HCT116 (cell line): ENCODE results near the gene ITPR1. TPM values are rescaled to one million over a fixed set of nuclear protein-coding genes. Genes with fewer than 3 reads are reported as not detected.

Source experiments
- ATAC-seq: fragments of 200-7000 bp; cut with Tn5 transposase; 2 replicates; pipeline ENCODE4 v1.9.1; 2020; ENCODE audit warnings: mild to moderate bottlenecking, moderate library complexity
- BruUV-seq: library from RNA; stranded (reverse); fragments of 400-500 nt; replicated peaks from 2 replicates; lab custom pipeline; 2021; lab: Mats Ljungman, UMichigan
- CTCF ChIA-PET: fragments of 300-600 bp; sonication (Branson Sonifier 250); formaldehyde crosslinking; loops from one replicate; lab custom pipeline; 2021; ENCODE audit warnings: antibody characterized with exemption; lab: Charles Lee
- POLR2A ChIA-PET: fragments of 300-600, 350-600 bp; sonication (Branson Sonifier 250); formaldehyde crosslinking; loops from one replicate; lab custom pipeline; 2021; ENCODE audit warnings: antibody characterized with exemption; lab: Charles Lee
- RAD21 ChIA-PET, 2 experiments: fragments of 300-600 bp; sonication (Branson Sonifier 250); formaldehyde crosslinking; loops; one replicate each; lab custom pipeline; 2023; ENCODE audit warnings: low total read pairs in 2 of 2; ENCODE audit not compliant: uncharacterized antibody in 2 of 2, unreplicated experiment in 2 of 2, low non-redundant PET in 1 of 2; lab: Charles Lee
- DNase-seq: peaks from one replicate; pipeline ENCODE4 v3.0.0-alpha.2; 2010; ENCODE audit warnings: low read depth, low spot score
- H2AFZ ChIP-seq: fragments of 200-600 bp; shearing (Covaris generic), sonication (generic); 2 replicates; pipeline ENCODE4 v1.6.1; 2017; ENCODE audit warnings: low read depth, mixed run types, mixed read lengths, antibody characterized with exemption, low read length; ENCODE audit not compliant: poor library complexity, severe bottlenecking
- H3K27ac ChIP-seq: 2 replicates; pipeline ENCODE4 v1.5.1; 2012; ENCODE audit warnings: low read depth, low read length
- H3K27me3 ChIP-seq: fragments of 200-600 bp; sonication (generic); 2 replicates; pipeline ENCODE4 v1.6.1; 2016; ENCODE audit warnings: mixed run types, low read length, mixed read lengths; ENCODE audit not compliant: insufficient read depth
- H3K36me3 ChIP-seq, 2 experiments: fragments of 200-500 bp in 1 of 2; fragments of 200-600 bp in 1 of 2; sonication (Bioruptor generic) in 1 of 2; sonication (generic) in 1 of 2; 2 replicates each; pipeline versions ENCODE4 v1.5.1 to v1.6.1; 2014 to 2016; ENCODE audit warnings: low read length in 2 of 2, inconsistent platforms in 1 of 2, mixed read lengths in 1 of 2, mixed run types in 1 of 2; ENCODE audit not compliant: insufficient read depth in 2 of 2, control insufficient read depth in 1 of 2
- H3K4me1 ChIP-seq, 2 experiments: fragments of 200-600 bp in 1 of 2; sonication (generic) in 1 of 2; 2 replicates each; pipeline versions ENCODE4 v1.5.1 to v1.6.1; 2012 to 2017; ENCODE audit warnings: low read length in 2 of 2, inconsistent platforms in 1 of 2, mild to moderate bottlenecking in 1 of 2, mixed read lengths in 1 of 2, mixed run types in 1 of 2, moderate library complexity in 1 of 2; ENCODE audit not compliant: insufficient read depth in 2 of 2, control insufficient read depth in 1 of 2
- H3K4me2 ChIP-seq: fragments of 200-600 bp; sonication (generic); 2 replicates; pipeline ENCODE4 v1.6.1; 2017; ENCODE audit warnings: mixed run types, low read length, mixed read lengths
- H3K4me3 ChIP-seq, 2 experiments: fragments of 200-600 bp in 1 of 2; sonication (generic) in 1 of 2; replicated peaks in 1 of 2; 2 replicates each; pipeline ENCODE4 v1.5.1; 2011 to 2016; ENCODE audit warnings: low read length in 2 of 2, control low read depth in 1 of 2, low read depth in 1 of 2, mild to moderate bottlenecking in 1 of 2, mixed read lengths in 1 of 2, mixed run types in 1 of 2
- H3K79me2 ChIP-seq: fragments of 200-600 bp; sonication (generic); 2 replicates; pipeline ENCODE4 v1.6.1; 2017; ENCODE audit warnings: mild to moderate bottlenecking, mixed run types, low read length, moderate library complexity, mixed read lengths; ENCODE audit not compliant: insufficient read depth
- H3K9ac ChIP-seq: fragments of 200-600 bp; sonication (generic); 2 replicates; pipeline ENCODE4 v1.6.1; 2016; ENCODE audit warnings: low read length, mixed read lengths
- H3K9me2 ChIP-seq: fragments of 200-600 bp; sonication (generic), shearing (Covaris generic); 2 replicates; pipeline ENCODE4 v1.6.1; 2017; ENCODE audit warnings: mixed run types, mild to moderate bottlenecking, moderate library complexity; ENCODE audit not compliant: insufficient read depth
- H3K9me3 ChIP-seq, 2 experiments: fragments of 200-500 bp in 1 of 2; fragments of 200-600 bp in 1 of 2; sonication (Bioruptor generic) in 1 of 2; sonication (generic) in 1 of 2; 2 replicates each; pipeline ENCODE4 v1.6.1; 2014 to 2017; ENCODE audit warnings: low read length in 2 of 2, mixed read lengths in 2 of 2, inconsistent platforms in 1 of 2, low read depth in 1 of 2, mild to moderate bottlenecking in 1 of 2, mixed run types in 1 of 2, moderate library complexity in 1 of 2; ENCODE audit not compliant: control insufficient read depth in 1 of 2, insufficient read depth in 1 of 2
- H4K20me1 ChIP-seq: fragments of 200-600 bp; sonication (generic), shearing (Covaris generic); 2 replicates; pipeline ENCODE4 v1.6.1; 2017; ENCODE audit warnings: mixed run types, mild to moderate bottlenecking, moderate library complexity; ENCODE audit not compliant: insufficient read depth
- CBX3 ChIP-seq: IDR thresholded peaks from 2 replicates; pipeline ENCODE4 v1.6.1; 2012; ENCODE audit warnings: low read depth
- EGR1 ChIP-seq: IDR thresholded peaks from 2 replicates; pipeline ENCODE4 v1.6.1; 2012; ENCODE audit warnings: low read depth
- EZH2 ChIP-seq: fragments of 200-600 bp; sonication (generic); IDR thresholded peaks from 2 replicates; pipeline ENCODE4 v1.6.1; 2017; ENCODE audit warnings: antibody characterized with exemption, mixed run types
- EZH2phosphoT487 ChIP-seq: fragments of 200-600 bp; IDR thresholded peaks from 2 replicates; pipeline ENCODE4 v1.6.1; 2018; ENCODE audit warnings: antibody characterized with exemption, borderline replicate concordance
- POLR2A ChIP-seq: IDR thresholded peaks from 2 replicates; pipeline ENCODE4 v1.7.0; 2011; ENCODE audit warnings: borderline replicate concordance; ENCODE audit not compliant: insufficient read depth, insufficient read length; ENCODE audit errors: extremely low read depth
- SIN3A ChIP-seq: IDR thresholded peaks from 2 replicates; pipeline ENCODE4 v1.6.1; 2012; ENCODE audit warnings: low read depth
- SP1 ChIP-seq: IDR thresholded peaks from 2 replicates; pipeline ENCODE4 v1.6.1; 2012; ENCODE audit warnings: low read depth
- SRF ChIP-seq: IDR thresholded peaks from 2 replicates; pipeline ENCODE4 v1.6.1; 2012; ENCODE audit warnings: low read depth
- YY1 ChIP-seq: IDR thresholded peaks from 2 replicates; pipeline ENCODE4 v1.6.1; 2011; ENCODE audit warnings: low read length, low read depth, moderate library complexity, mild to moderate bottlenecking; ENCODE audit not compliant: insufficient replicate concordance; ENCODE audit errors: extremely low read depth
- intact Hi-C: fragments of 100-400 bp; cut with micrococcal nuclease; formaldehyde crosslinking; loops from 2 replicates; pipeline ENCODE4 v1.10.0; 2022
- total RNA-seq: library from RNA; stranded (reverse); gene quantifications from one replicate; pipeline ENCODE4 v1.2.1, GENCODE V29; 2021; ENCODE audit not compliant: unreplicated experiment
- TF ChIP-seq, protein P1 (sequence below), 3 experiments: fragments of 200-600 bp in 1 of 3; sonication (generic) in 1 of 3; IDR thresholded peaks in 2 of 3; conservative IDR thresholded peaks in 1 of 3; 2 replicates each; pipeline ENCODE4 v1.5.1; 2012 to 2017; ENCODE audit warnings: low read depth in 2 of 3, low read length in 2 of 3, antibody characterized with exemption in 1 of 3, borderline replicate concordance in 1 of 3, control low read depth in 1 of 3, mild to moderate bottlenecking in 1 of 3, mixed read lengths in 1 of 3, mixed run types in 1 of 3, moderate library complexity in 1 of 3; ENCODE audit not compliant: insufficient read depth in 1 of 3
- TF ChIP-seq, protein P2 (sequence below): IDR thresholded peaks from 2 replicates; pipeline ENCODE4 v1.6.1; 2012
- TF ChIP-seq, protein P3 (sequence below): IDR thresholded peaks from 2 replicates; pipeline ENCODE4 v1.6.1; 2011; ENCODE audit warnings: mild to moderate bottlenecking, low read length, moderate library complexity; ENCODE audit not compliant: insufficient replicate concordance; ENCODE audit errors: extremely low read depth

Gene ITPR1
- total RNA-seq, 1 experiment from 2014 or later = 9.2 TPM

DNA sequence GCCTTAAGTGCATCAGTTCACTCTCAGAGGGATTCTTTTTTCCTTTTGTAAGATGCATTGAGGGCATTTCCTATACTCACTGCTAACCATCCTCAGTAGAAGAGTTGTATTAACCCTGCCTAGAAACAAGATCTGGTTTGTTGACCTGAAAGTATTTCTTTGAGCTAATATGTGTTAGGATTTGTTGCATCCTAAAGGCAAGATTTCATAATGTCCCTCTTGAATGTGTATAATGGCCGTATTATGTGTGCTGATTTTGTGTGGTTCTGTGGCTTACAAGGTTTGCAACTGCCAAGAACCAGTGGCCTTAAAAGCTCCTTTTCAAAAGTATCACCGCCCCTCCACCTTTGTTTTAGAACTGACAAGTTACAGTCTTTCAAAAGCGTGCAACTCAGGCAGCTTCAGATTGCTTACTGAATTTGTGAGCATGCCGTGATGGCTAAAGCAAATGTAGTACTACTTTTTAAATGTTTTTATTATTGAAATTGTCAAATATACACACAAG, 304.1 kb downstream of the ITPR1 start (continued):
- TF ChIP-seq, protein P1, sequence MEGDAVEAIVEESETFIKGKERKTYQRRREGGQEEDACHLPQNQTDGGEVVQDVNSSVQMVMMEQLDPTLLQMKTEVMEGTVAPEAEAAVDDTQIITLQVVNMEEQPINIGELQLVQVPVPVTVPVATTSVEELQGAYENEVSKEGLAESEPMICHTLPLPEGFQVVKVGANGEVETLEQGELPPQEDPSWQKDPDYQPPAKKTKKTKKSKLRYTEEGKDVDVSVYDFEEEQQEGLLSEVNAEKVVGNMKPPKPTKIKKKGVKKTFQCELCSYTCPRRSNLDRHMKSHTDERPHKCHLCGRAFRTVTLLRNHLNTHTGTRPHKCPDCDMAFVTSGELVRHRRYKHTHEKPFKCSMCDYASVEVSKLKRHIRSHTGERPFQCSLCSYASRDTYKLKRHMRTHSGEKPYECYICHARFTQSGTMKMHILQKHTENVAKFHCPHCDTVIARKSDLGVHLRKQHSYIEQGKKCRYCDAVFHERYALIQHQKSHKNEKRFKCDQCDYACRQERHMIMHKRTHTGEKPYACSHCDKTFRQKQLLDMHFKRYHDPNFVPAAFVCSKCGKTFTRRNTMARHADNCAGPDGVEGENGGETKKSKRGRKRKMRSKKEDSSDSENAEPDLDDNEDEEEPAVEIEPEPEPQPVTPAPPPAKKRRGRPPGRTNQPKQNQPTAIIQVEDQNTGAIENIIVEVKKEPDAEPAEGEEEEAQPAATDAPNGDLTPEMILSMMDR (IDR thresholded peaks at IDR 0.05 in 2 of 3, conservative IDR thresholded peaks at IDR 0.05 in 1 of 3; ENCODE audit: borderline replicate concordance in 1 of 3, insufficient read depth in 1 of 3, low read depth in 2 of 3, low read length in 2 of 3) = no peak
- TF ChIP-seq POLR2A = no peak
- TF ChIP-seq, protein P2, sequence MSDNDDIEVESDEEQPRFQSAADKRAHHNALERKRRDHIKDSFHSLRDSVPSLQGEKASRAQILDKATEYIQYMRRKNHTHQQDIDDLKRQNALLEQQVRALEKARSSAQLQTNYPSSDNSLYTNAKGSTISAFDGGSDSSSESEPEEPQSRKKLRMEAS = no peak
- TF ChIP-seq, all 23 proteins: peak for 0

DNA sequence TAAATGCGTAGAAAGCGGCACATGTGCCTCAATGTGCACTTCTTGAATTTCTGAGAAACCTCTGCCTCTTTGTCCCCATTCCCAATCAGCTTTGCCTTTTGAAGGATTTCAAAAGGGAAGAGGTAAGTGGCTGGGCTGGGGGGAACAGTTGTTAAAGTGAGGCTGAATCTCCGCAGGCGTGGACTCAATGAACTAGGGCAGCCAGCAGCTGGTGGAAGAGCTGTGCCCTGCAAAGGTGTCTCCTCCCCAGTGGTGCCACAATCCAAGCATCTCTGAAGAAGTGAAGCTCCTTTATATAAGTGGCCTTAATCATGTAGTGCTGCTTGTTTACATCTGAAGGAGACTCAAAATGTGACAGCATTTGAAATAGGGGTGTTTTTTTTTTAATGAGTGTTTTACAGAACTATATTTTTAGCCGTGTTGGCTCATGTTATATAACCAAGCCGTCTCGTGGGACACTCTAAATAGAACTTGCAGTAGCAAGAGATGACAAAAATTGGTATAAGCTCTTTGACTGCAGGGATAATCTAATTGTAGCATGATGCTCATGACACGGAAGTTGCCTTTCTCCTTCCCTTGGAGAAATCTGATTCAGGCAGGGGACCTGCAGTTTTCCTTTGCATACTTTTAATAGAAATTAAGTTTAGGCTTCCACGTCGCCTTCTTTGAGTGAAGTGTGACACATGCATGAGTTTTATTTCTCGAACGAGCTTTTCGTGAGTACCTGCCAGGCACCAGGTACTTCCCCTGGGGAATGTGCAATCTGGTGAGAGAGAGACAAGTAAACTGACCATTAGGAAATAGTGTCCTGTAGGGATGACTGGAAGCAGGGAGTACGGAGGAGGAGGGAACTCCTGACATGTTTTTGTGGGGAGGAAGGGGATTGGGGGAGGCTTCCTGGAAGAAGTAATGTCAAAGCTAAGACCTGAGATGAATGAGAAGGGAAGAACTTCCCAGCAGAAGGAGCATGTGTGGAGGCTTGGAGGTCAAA, 306.4 kb downstream of the ITPR1 start:
- Histone ChIP-seq H3K4me3 (no peak overlapping the region), H3K4me2 (no peak overlapping the region), H3K9ac (no peak overlapping the region), H3K79me2 (no peaks in the 10 kb centered on the region), H3K27ac (no peak overlapping the region), H3K9me3 (no peaks in the 10 kb centered on the region)
- DNase-seq = no peak
- no peak for ATAC-seq
- no TSS peak for BruUV-seq
- RAD21 ChIA-PET = interaction anchor here in 1 of 2 experiments (0.8 kb wide), 1 partner anchor 259 kb away, joined by 3 read pairs; no protein-coding TSS in a partner anchor
- TF ChIP-seq SP1 (no peak), POLR2A (no peak), SIN3A (no peak), SRF (no peak), EZH2phosphoT487 (no peak), EGR1 (no peak), EZH2 (no peak), CBX3 (no peak), YY1 (no peak)
- TF ChIP-seq, protein P3, sequence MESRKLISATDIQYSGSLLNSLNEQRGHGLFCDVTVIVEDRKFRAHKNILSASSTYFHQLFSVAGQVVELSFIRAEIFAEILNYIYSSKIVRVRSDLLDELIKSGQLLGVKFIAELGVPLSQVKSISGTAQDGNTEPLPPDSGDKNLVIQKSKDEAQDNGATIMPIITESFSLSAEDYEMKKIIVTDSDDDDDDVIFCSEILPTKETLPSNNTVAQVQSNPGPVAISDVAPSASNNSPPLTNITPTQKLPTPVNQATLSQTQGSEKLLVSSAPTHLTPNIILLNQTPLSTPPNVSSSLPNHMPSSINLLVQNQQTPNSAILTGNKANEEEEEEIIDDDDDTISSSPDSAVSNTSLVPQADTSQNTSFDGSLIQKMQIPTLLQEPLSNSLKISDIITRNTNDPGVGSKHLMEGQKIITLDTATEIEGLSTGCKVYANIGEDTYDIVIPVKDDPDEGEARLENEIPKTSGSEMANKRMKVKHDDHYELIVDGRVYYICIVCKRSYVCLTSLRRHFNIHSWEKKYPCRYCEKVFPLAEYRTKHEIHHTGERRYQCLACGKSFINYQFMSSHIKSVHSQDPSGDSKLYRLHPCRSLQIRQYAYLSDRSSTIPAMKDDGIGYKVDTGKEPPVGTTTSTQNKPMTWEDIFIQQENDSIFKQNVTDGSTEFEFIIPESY = no peak
- TF ChIP-seq, protein P1 (IDR thresholded peaks at IDR 0.05 in 2 of 3, conservative IDR thresholded peaks at IDR 0.05 in 1 of 3; ENCODE audit: borderline replicate concordance in 1 of 3, insufficient read depth in 1 of 3, low read depth in 2 of 3, low read length in 2 of 3) = no peak
- TF ChIP-seq, protein P2 = no peak
- TF ChIP-seq, all 23 proteins: peak for 0
- Histone ChIP-seq H3K4me1 (no peaks in the 10 kb centered on the region), H2AFZ (no peak overlapping the region), H3K9me2 (no peaks in the 10 kb centered on the region), H4K20me1 (no peaks in the 10 kb centered on the region), H3K27me3 (peaks cover 4% of the 10 kb centered on the region; the same call in 1 of the 2 replicates), H3K36me3 (no peaks in the 10 kb centered on the region)
- intact Hi-C loops = no loop called here
- POLR2A ChIA-PET = no interaction called here
- CTCF ChIA-PET = no interaction called here
